Posterior cingulate gyrus (tissue), 11 donors: Measurements from ENCODE around the gene TPM1.

Experiments used
- DNase-seq, 10 donors: peaks; one replicate each; pipeline versions ENCODE4 v3.0.0 to v3.0.0-alpha.2; 2020 to 2021; ENCODE audit warnings: mixed read lengths in 3 of 10
- intact Hi-C: fragments of 100-400 bp; cut with DNase I; formaldehyde crosslinking; loops from one replicate; pipeline ENCODE4 v1.15.1; 2023

The TPM1 gene

GRCh38 chr15:63015618-63016017 lies 26.9 kb upstream of the TPM1 start:
- intact Hi-C loops, result no loop called here
- DNase-seq, result no peak

DNA sequence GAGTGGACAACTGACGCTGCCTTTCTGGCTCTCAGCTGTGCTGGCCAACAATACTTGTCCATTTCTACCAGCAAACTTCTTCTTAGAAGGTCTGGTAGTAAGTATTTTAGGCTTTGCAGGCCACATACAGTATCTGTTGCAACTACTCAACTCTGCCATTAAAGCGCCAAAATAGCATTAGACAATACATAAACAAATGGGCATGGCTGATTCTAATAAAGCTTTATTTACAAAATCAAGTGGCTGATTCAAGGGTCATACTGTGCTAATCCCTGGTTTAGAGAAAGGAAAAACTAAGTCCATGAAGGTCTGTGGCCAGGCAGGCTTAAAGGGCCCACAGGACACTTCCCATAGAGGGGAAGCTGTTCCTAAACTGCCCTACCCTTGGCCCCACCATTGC lies 26.3 kb upstream of the TPM1 start:
- intact Hi-C loops, result no loop called here
- no peak for DNase-seq

DNA sequence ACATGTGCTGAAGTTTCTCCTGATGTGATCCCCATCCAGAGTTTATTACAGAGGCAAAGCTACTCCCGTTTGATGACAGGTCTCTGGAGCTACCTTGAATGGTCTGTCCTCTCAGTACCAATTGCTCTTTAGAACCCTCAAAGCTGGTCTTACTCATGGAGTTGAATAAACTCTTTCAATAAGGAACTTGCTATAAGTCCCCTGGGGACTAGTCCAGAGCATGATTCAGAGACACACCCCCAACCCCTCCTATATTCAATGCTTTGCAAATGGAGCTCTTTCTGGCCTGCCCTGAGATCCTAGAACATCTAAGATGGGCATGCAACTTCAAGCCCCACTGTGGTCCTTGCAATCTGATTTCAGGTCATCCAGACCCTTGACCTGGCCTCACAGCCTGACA lies 23.9 kb upstream of the TPM1 start:
- intact Hi-C loops, result no loop called here
- no peak for DNase-seq

- no peak for DNase-seq
- intact Hi-C loops, result no loop called here
These were observed 22.9 kb upstream of the TPM1 start for GRCh38 chr15:63019511-63020109.

- intact Hi-C loops, result no loop called here
- no peak for DNase-seq
These were observed 22.4 kb upstream of the TPM1 start for GRCh38 chr15:63020128-63020527.

- intact Hi-C loops, result no loop called here
- no peak for DNase-seq
These were observed 21.7 kb upstream of the TPM1 start for GRCh38 chr15:63020759-63021430.

- DNase-seq, result no peak
- intact Hi-C loops, result no loop called here
These were observed 20.4 kb upstream of the TPM1 start for GRCh38 chr15:63022181-63022580.

GRCh38 chr15:63022663-63023062 lies 19.9 kb upstream of the TPM1 start:
- intact Hi-C loops, result no loop called here
- no peak for DNase-seq

GRCh38 chr15:63023351-63023945 lies 19.1 kb upstream of the TPM1 start:
- intact Hi-C loops, result no loop called here
- DNase-seq, result no peak

- DNase-seq, result no peak
- intact Hi-C loops, result no loop called here
These were observed 17.1 kb upstream of the TPM1 start for GRCh38 chr15:63025460-63025859.

DNA sequence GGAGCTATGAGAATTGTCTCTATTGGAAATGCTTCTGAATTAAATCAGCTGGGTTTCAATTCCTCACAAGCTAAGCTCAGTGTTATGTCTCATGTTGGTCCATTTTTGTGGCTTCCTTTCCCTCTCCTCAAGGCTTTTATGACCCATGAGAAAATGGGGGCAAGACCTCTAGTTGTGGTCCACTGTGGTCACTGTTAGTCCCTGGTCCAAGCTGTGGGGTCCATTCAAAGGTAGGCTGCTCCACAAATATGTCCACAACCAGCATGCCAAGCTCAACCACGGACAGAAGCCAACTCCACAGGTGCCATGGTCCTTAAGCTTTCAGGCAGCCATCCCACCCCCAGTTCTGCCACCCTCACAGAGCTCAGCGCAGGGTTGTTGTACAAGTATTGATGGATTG lies 14.9 kb upstream of the TPM1 start:
- DNase-seq, result no peak
- intact Hi-C loops, result no loop called here

GRCh38 chr15:63028442-63029110 lies 14.0 kb upstream of the TPM1 start:
- DNase-seq, result no peak
- intact Hi-C loops, result no loop called here

GRCh38 chr15:63029676-63030075 lies 12.9 kb upstream of the TPM1 start:
- intact Hi-C loops, result no loop called here
- no peak for DNase-seq

GRCh38 chr15:63030101-63030551 lies 12.4 kb upstream of the TPM1 start:
- intact Hi-C loops, result no loop called here
- peak in 1 of 10 donors; percentile 66 for DNase-seq

GRCh38 chr15:63034578-63034977 lies 8.0 kb upstream of the TPM1 start:
- intact Hi-C loops, result no loop called here
- no peak for DNase-seq

DNA sequence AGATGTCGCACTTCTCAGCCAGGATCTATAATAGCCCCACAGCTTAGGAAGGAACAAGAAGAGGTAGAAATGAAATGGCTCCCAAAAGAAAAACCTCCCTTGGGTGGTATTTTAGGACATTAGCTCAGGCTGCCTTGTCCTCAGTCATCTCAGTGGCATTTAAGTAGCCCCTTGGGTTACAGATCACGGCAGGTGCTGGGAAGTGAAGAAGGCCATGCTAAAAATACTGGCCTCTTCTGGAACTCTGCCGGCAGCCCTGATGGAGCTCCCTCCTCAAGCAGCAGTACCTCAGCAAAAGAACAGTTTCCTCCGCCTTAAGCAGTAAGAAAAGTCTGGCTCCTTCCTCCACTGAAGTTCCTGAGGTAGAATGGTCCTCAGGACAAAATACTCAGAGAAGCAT lies 7.3 kb upstream of the TPM1 start:
- no peak for DNase-seq
- intact Hi-C loops, result no loop called here

DNA sequence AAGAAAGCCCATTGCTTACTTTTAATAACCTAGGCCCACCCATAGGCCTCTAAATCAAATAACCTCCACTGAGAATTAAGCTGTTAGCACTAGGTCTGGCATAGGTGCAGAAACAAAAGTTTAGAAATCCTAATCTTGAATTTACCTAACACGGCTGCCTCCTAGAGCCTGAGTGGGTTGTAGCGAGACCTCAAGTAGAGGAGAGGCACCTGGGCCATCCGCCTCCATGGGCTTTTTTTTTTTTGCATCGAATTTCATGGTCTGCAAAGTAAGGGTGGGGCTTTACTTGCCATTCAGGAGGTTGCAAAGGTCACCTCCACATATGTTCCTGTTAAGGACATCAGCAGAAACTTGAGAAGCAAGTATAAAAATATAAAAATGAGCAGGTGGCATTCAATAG lies 6.6 kb upstream of the TPM1 start:
- DNase-seq, result no peak
- intact Hi-C loops, result no loop called here

DNA sequence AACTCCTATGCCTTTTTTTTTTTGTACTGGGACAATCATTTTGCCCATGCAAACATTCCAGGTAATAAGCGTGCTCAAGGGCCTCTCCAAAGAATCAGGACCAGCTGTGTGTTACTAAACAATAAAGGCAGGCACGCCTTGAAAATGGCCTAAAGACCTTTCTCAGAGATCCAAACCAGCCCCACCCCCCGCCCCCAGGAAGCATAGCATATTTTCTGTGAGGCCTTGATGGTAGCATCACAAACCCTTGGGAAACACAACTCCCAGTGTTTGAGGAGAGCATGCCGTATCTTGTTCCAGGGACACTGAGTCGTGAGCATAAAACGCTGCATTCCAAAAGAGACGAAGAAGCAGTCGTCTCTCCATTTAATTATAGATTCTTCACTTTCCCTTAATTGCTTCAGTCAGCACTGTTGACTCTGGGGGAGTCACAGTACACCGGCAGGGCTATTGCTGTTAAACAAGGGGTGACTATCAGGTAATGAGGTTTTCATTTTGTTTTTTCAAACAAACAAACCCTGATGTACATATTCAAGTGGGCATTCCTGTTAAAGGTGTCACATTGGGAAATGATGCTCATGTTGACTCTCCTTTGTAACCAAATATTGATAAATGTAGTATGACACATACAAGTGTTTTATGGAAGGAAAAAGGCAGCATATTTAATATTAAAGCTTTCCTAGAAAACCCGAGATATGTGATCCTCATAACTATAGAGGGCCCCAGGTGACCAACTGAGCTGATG lies 4.4 kb upstream of the TPM1 start:
- DNase-seq, result no peak
- intact Hi-C loops, result no loop called here

DNA sequence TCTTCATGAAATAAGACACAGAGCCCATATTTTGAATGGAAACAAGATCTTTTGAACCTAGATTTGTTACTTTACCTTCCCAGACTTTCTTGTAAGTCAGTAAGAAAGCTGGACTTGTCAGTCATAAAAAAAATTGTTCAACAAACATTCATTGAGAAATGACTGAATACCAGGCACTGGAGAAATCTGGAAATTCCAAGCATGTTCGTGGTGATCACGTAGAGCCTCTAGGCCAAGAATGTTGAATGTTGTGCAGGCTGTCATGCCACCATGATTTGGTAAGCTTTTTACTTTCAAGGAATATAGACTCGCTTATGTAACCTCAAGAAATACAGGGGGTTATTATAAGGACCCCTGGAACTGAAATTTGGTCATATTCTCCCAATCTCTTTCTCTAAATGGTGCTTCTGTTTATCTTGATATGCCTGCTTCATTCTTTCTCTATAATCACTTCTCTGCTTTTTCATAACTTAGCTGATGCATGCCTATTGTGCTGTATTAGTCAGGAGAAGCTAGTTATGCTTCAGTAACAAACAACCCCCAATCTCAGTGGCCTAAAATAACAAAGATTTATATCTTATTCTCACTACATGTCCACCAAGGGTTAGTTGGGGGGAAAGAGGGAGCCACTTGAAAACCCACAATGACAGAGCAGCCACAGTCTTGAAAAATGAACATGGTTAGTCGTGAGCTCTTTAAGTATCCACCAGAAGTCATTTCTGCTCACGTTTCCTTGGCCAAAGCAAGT lies 3.4 kb upstream of the TPM1 start:
- intact Hi-C loops, result no loop called here
- DNase-seq, result no peak

DNA sequence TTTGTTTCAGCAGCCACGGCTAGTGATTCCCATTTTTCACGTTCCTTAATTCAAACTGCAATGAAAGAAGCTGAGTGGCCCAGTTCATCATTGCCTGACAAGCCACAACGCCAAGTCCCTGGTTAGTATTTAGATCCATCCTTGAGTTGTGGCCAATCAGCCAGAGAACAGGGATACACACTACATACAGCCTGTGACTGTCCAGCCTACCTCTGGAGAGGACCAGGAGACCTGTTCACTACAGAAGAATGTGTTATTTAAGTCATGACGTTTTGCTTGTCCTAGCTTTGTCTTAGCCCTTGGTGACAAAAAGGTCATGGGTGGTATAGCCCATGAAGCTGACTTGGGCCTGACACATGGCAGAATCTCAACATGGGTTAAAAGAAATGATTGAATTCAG lies 2.7 kb upstream of the TPM1 start:
- DNase-seq, result no peak
- intact Hi-C loops, result loop anchor here (10.0 kb wide), 1 partner anchor 365 kb away; no protein-coding TSS in a partner anchor
